Neutrophil (primary cell): ENCODE data around the gene HSP90AA1.

Experiments
- H3K27ac ChIP-seq: fragments of 200-600 bp; sonication (generic); 2 replicates; pipeline ENCODE4 v1.5.1; 2016; ENCODE audit warnings: mild to moderate bottlenecking, moderate library complexity
- H3K27me3 ChIP-seq: fragments of 200-600 bp; sonication (generic); 2 replicates; pipeline ENCODE4 v1.6.0; 2016; ENCODE audit warnings: mild to moderate bottlenecking
- H3K36me3 ChIP-seq: fragments of 200-600 bp; sonication (generic); 2 replicates; pipeline ENCODE4 v1.5.1; 2017
- H3K4me1 ChIP-seq, 2 experiments: fragments of 200-600 bp in 1 of 2; sonication (generic) in 1 of 2; 1 replicate in 1 of 2; 2 replicates in 1 of 2; pipeline versions ENCODE4 v1.5.1 to v1.6.1; 2013 to 2016; ENCODE audit warnings: low read depth in 1 of 2, low read length in 1 of 2, mild to moderate bottlenecking in 1 of 2, moderate library complexity in 1 of 2; ENCODE audit not compliant: control insufficient read depth in 1 of 2, insufficient read depth in 1 of 2
- H3K4me3 ChIP-seq, 2 experiments: fragments of 200-600 bp in 1 of 2; sonication (generic) in 1 of 2; 1 replicate in 1 of 2; 2 replicates in 1 of 2; pipeline ENCODE4 v1.5.1; 2013 to 2016; ENCODE audit warnings: low read depth in 1 of 2, low read length in 1 of 2, mild to moderate bottlenecking in 1 of 2, moderate library complexity in 1 of 2
- H3K9me3 ChIP-seq: fragments of 200-600 bp; sonication (generic); 2 replicates; pipeline ENCODE4 v1.5.1; 2016
- CTCF ChIP-seq: fragments of 200-600 bp; sonication (generic); IDR thresholded peaks from 2 replicates; pipeline ENCODE4 v1.5.1; 2016; ENCODE audit warnings: antibody characterized with exemption

The HSP90AA1 gene

GRCh38 chr14:102095871-102096568 is 9.2 kb upstream of the HSP90AA1 start:
- no peak for TF ChIP-seq CTCF
- no peak overlapping the region for H3K27ac ChIP-seq
- peaks cover 8% of the 10 kb centered on the region for H3K27me3 ChIP-seq
- no peaks in the 10 kb centered on the region for H3K9me3 ChIP-seq
- no peak overlapping the region for H3K4me3 ChIP-seq
- H3K4me1 ChIP-seq, result no peaks in the 10 kb centered on the region
- no peaks in the 10 kb centered on the region for H3K36me3 ChIP-seq

- Histone ChIP-seq H3K4me3 (no peak overlapping the region), H3K27ac (no peak overlapping the region), H3K9me3 (no peaks in the 10 kb centered on the region), H3K36me3 (no peaks in the 10 kb centered on the region), H3K27me3 (peaks cover 8% of the 10 kb centered on the region), H3K4me1 (no peaks in the 10 kb centered on the region)
- TF ChIP-seq CTCF, result no peak
These were observed 8.5 kb upstream of the HSP90AA1 start for GRCh38 chr14:102095231-102095870.

- no peak for TF ChIP-seq CTCF
- no peak overlapping the region for H3K27ac ChIP-seq
- H3K9me3 ChIP-seq, result no peaks in the 10 kb centered on the region
- H3K36me3 ChIP-seq, result no peaks in the 10 kb centered on the region
- peaks cover 8% of the 10 kb centered on the region for H3K27me3 ChIP-seq
- H3K4me1 ChIP-seq, result no peaks in the 10 kb centered on the region
- H3K4me3 ChIP-seq, result no peak overlapping the region
These were observed 7.3 kb upstream of the HSP90AA1 start for GRCh38 chr14:102094101-102094500.

DNA sequence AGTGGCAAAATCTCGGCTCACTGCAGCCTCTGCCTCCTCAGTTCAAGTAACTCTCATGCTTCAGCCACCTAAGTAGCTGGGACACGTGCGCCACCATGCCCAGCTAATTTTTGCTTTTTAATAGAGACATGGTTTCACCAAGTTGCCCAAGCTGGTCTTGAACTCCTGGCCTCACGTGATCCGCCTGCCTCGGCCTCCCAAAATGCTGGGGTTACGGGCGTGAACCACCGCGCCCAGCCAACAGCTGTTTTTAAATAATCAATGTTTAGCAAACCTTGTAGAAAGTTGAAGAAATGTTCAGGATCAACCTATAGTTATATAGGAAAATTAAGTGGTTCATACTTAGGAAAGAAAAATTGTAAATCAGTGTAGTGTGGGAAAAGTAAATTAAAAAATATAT is 6.0 kb upstream of the HSP90AA1 start:
- no peak for TF ChIP-seq CTCF
- Histone ChIP-seq H3K27me3 (peaks cover 8% of the 10 kb centered on the region), H3K9me3 (no peaks in the 10 kb centered on the region), H3K4me1 (peaks cover 8 to 10% of the 10 kb centered on the region in 2 experiments), H3K4me3 (no peak overlapping the region), H3K27ac (no peak overlapping the region), H3K36me3 (no peaks in the 10 kb centered on the region)

- no peak for TF ChIP-seq CTCF
- Histone ChIP-seq H3K9me3 (no peaks in the 10 kb centered on the region), H3K27ac (no peak overlapping the region), H3K27me3 (peaks cover 8% of the 10 kb centered on the region), H3K4me1 (peaks cover 19 to 21% of the 10 kb centered on the region in 2 experiments), H3K4me3 (no peak overlapping the region), H3K36me3 (no peaks in the 10 kb centered on the region)
These were observed 3.9 kb upstream of the HSP90AA1 start for GRCh38 chr14:102090713-102091112.
